Peyer's patch (tissue), 4 donors: ENCODE data around the gene SHC1. TPM values are rescaled to one million over a fixed set of nuclear protein-coding genes. Genes with fewer than 3 reads are reported as not detected.

ENCODE experiments used
- DNase-seq, 3 donors: peaks; one replicate each; pipeline ENCODE4 v3.0.0-alpha.2; 2017 to 2019
- H3K27ac ChIP-seq, 4 donors: fragments of 200-600 bp; sonication (generic); one replicate each; pipeline ENCODE4 v1.5.1; 2016 to 2019
- H3K27me3 ChIP-seq, 2 donors: fragments of 200-600 bp; sonication (generic); one replicate each; pipeline ENCODE4 v1.5.1; 2019
- H3K36me3 ChIP-seq, 3 donors: fragments of 200-600 bp; sonication (generic); one replicate each; pipeline ENCODE4 v1.5.1; 2016 to 2019
- H3K4me1 ChIP-seq, 4 donors: fragments of 200-600 bp; sonication (generic); one replicate each; pipeline ENCODE4 v1.5.1; 2016 to 2019
- H3K4me3 ChIP-seq, 4 donors: fragments of 200-600 bp; sonication (generic); 1 replicate in 3 of 4; 2 replicates in 1 of 4; pipeline ENCODE4 v1.5.1; 2016 to 2019; ENCODE audit warnings: mild to moderate bottlenecking in 1 of 4
- H3K9me3 ChIP-seq, 4 donors: fragments of 200-600 bp; sonication (generic); one replicate each; pipeline ENCODE4 v1.5.1; 2016 to 2019; ENCODE audit warnings: mild to moderate bottlenecking in 1 of 4
- CTCF ChIP-seq, 6 experiments: fragments of 450-650 bp in 4 of 6; fragments of 200-600 bp in 2 of 6; sonication (generic) in 1 of 6; IDR thresholded peaks; one replicate each; pipeline ENCODE4 v1.5.1; 2017 to 2019; ENCODE audit warnings: antibody characterized with exemption in 6 of 6, mild to moderate bottlenecking in 3 of 6, moderate library complexity in 1 of 6
- POLR2A ChIP-seq, 2 donors: fragments of 450-650 bp; IDR thresholded peaks; one replicate each; pipeline ENCODE4 v1.5.1; 2017; ENCODE audit warnings: antibody characterized with exemption in 2 of 2, mild to moderate bottlenecking in 2 of 2, moderate library complexity in 2 of 2
- small RNA-seq, 2 donors: library from RNA; depleted of rRNA; stranded (forward); fragments of <200 nt; gene quantifications; one replicate each; pipeline ENCODE3, GENCODE V24; 2016
- total RNA-seq, 4 donors: library from RNA; depleted of rRNA; stranded (reverse); fragments of >200 nt; gene quantifications; one replicate each; pipeline ENCODE4 v1.1.0, GENCODE V29; 2016

Gene SHC1
- total RNA-seq, 4 donors from 2014 or later: 56.9 to 150 (median 104) TPM

DNA sequence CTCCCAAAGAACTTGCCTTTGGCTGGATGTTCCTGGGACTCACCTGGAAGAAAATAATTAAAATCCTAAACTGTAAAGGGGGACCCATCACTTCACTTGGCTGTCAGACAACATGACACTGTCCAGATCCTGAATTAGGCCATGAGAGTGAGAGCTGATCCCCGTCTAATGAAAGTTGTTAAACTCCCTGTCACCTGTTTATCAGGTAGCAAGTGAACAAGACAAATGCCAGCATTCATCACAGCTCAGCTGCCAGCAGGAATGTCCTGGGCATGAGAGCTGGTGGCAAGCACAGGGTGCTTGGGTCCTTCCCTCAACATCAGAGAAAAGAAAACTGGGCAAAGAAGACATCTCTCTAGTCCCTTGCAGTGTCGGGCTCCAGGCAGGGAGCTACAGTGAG, 57.8 kb downstream of the SHC1 start:
- Histone ChIP-seq H3K27me3 (no peaks in the 10 kb centered on the region), H3K36me3 (no peaks in the 10 kb centered on the region), H3K4me1 (no peaks in the 10 kb centered on the region), H3K4me3 (no peak overlapping the region), H3K27ac (no peak overlapping the region), H3K9me3 (no peaks in the 10 kb centered on the region)
- no peak for TF ChIP-seq POLR2A (IDR thresholded peaks at IDR 0.05)
- TF ChIP-seq CTCF (IDR thresholded peaks at IDR 0.05): no peak
- peak in 1 of 3 donors; percentile 27 for DNase-seq

Small RNAs within 50 kb of the gene (small RNA-seq; reads per million reads assigned to genes)
- 0 reads per million in 2 donors for gene MIR4258
- gene RF00017: 0 reads per million in 2 donors

Other genes starting within 250 kb of the SHC1 start
- 1 to 10 TPM in 3 of 4 donors, under 1 TPM in 1; 0.85 to 1.7 (median 1.2) TPM for gene KCNN3, start 100.5 kb downstream of the SHC1 start, total RNA-seq
- 10 to 100 TPM in 3 of 4 donors, 1 to 10 TPM in 1; 5.0 to 20.1 (median 19.2) TPM for gene PMVK, start 34.0 kb downstream of the SHC1 start, total RNA-seq
- 100 to 1,000 TPM in 3 of 4 donors, 10 to 100 TPM in 1; 66.6 to 117 (median 109) TPM for gene PBXIP1, start 14.6 kb downstream of the SHC1 start, total RNA-seq
- 10 to 100 TPM; 32.2 to 48.9 (median 34.2) TPM for gene PYGO2, start 9.0 kb downstream of the SHC1 start, total RNA-seq
- gene CKS1B, start 3.9 kb upstream of the SHC1 start, total RNA-seq: 10 to 100 TPM; 20.3 to 39.1 (median 26.5) TPM
- 10 to 100 TPM; 29.7 to 50.3 (median 46.3) TPM for gene FLAD1, start 12.6 kb upstream of the SHC1 start, total RNA-seq
- gene LENEP, start 22.8 kb upstream of the SHC1 start, total RNA-seq: not detected
- gene ZBTB7B, start 32.1 kb upstream of the SHC1 start, total RNA-seq: 100 to 1,000 TPM in 3 of 4 donors, 10 to 100 TPM in 1; 35.5 to 412 (median 346) TPM
- gene DCST2, start 63.0 kb upstream of the SHC1 start, total RNA-seq: 10 to 100 TPM in 1 of 4 donors, 1 to 10 TPM in 3; 1.7 to 12.5 (median 5.3) TPM
- gene DCST1, start 63.1 kb upstream of the SHC1 start, total RNA-seq: 1 to 10 TPM in 1 of 4 donors, under 1 TPM in 1, not detected in 2; 0.88 to 2.7 TPM
- 100 to 1,000 TPM; 111 to 191 (median 126) TPM for gene ADAM15, start 80.6 kb upstream of the SHC1 start, total RNA-seq
- 10 to 100 TPM in 3 of 4 donors, 1 to 10 TPM in 1; 2.5 to 39.6 (median 18.2) TPM for gene EFNA4, start 93.0 kb upstream of the SHC1 start, total RNA-seq
- gene EFNA3, start 108.1 kb upstream of the SHC1 start, total RNA-seq: 1 to 10 TPM; 2.3 to 8.7 (median 5.3) TPM
- gene EFNA1, start 157.1 kb upstream of the SHC1 start, total RNA-seq: 100 to 1,000 TPM in 3 of 4 donors, 10 to 100 TPM in 1; 13.2 to 166 (median 145) TPM
- 10 to 100 TPM; 42.5 to 83.3 (median 46.7) TPM for gene SLC50A1, start 165.1 kb upstream of the SHC1 start, total RNA-seq
- gene DPM3, start 169.8 kb upstream of the SHC1 start, total RNA-seq: 10 to 100 TPM; 33.5 to 89.2 (median 65.0) TPM
- gene KRTCAP2, start 202.6 kb upstream of the SHC1 start, total RNA-seq: 100 to 1,000 TPM; 111 to 137 (median 117) TPM
- gene TRIM46, start 203.1 kb upstream of the SHC1 start, total RNA-seq: not detected
- 10 to 100 TPM; 15.9 to 58.6 (median 46.5) TPM for gene THBS3, start 237.2 kb upstream of the SHC1 start, total RNA-seq
- gene MTX1, start 237.9 kb upstream of the SHC1 start, total RNA-seq: 10 to 100 TPM; 33.2 to 45.2 (median 36.5) TPM